ENCODE measurements around the gene SLAIN1. TPM values are rescaled to one million over a fixed set of nuclear protein-coding genes. Genes with fewer than 3 reads are reported as not detected.

The SLAIN1 gene
- total and polyA plus RNA-seq, 2 experiments from 2014 or later = not detected

DNA sequence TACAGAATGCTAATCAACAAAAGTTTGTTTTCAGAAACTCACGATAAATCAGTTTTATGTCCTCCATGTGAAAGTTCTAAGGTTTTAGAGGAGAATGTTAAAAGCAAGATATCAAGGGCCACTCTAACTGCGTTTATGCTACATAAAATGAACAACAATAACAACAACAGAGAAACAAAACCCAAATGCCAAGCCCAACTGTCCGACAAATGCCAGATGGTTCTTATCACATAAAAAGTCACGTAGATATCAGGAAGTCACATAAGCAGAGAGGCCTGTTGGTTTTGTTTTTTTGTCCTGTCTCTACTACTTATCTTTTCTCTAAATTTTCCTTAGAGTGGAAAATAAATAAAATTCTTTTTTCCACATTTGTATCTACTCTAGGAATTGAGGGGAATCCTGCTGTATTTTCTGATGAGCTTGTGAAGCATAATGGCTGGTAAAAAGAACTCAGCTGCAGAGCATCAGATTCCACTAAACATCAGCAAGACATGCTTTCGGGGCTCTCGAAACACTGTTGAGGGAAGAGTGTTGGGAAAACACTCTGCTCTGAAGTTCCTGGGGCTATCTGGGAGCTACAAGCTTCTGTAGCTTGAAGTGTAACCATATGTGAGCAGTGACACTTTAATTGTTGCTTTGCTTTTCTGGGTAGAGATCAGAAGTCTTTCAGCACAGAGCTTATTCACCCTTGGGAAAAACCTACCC is 110.1 kb downstream of the SLAIN1 start:
- DNase-seq = no peak
- 72 to 81% methylated on average over 6 of the region's 6 CpGs for WGBS, 2 experiments (ENCODE audit: low coverage in 1 of 2, low lambda C conversion rate in 2 of 2, missing lambda C conversion rate in 2 of 2)
- H3K36me3 ChIP-seq (ENCODE audit: low read depth) = no peaks in the 10 kb centered on the region
- H3K27ac ChIP-seq = no peak overlapping the region
- no peak overlapping the region for H2AFZ ChIP-seq
- no peaks in the 10 kb centered on the region for H3K4me1 ChIP-seq (ENCODE audit: insufficient read depth)
- H3K9ac ChIP-seq = no peak overlapping the region
- peaks cover 44% of the 10 kb centered on the region for H3K27me3 ChIP-seq (replicated peaks; ENCODE audit: insufficient read depth)
- no peaks in the 10 kb centered on the region for H3K9me3 ChIP-seq (ENCODE audit: low read depth)
- H3K4me3 ChIP-seq = no peak overlapping the region
- no peaks in the 10 kb centered on the region for H4K20me1 ChIP-seq (ENCODE audit: insufficient read depth)
- H3F3A ChIP-seq (ENCODE audit: insufficient read depth) = no peaks in the 10 kb centered on the region
- no peaks in the 10 kb centered on the region for H3K79me2 ChIP-seq (ENCODE audit: insufficient read depth)
- TF ChIP-seq EZH2 (IDR thresholded peaks at IDR 0.05; ENCODE audit: insufficient read depth, poor library complexity, severe bottlenecking) (no peak), EZH2phosphoT487 (IDR thresholded peaks at IDR 0.05; ENCODE audit: insufficient read depth, low read depth) (no peak)
- in situ Hi-C loops (cut with MboI) = no loop called here
- no peak overlapping the region for H3K4me2 ChIP-seq (ENCODE audit: unreplicated experiment)
- no peaks in the 10 kb centered on the region for H3K9me2 ChIP-seq (ENCODE audit: insufficient read depth)

DNA sequence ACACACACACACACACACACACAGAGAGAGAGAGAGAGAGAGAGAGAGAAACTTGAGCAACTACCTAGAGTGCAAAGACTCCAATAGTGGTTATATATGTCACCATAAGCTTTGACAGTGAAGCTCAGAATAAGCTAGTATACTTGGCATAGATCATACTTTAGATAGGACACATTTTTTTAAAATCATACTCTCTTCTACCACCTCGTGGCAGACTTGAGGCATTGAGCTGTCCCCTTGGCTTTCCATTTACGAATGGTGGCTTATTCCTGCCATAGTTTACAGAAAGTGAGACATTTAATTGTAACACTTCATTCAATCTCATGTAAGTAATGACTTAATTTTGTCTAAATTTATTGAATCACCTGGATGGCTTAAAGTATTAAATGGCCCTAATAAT is 112.9 kb downstream of the SLAIN1 start:
- Histone ChIP-seq H3K4me3 (no peak overlapping the region), H3K27me3 (replicated peaks; ENCODE audit: insufficient read depth) (peaks cover 33% of the 10 kb centered on the region), H3K27ac (no peak overlapping the region), H3F3A (ENCODE audit: insufficient read depth) (no peaks in the 10 kb centered on the region), H3K9me2 (ENCODE audit: insufficient read depth) (no peaks in the 10 kb centered on the region), H3K9me3 (ENCODE audit: low read depth) (no peaks in the 10 kb centered on the region), H4K20me1 (ENCODE audit: insufficient read depth) (no peaks in the 10 kb centered on the region), H3K4me2 (ENCODE audit: unreplicated experiment) (no peak overlapping the region), H3K79me2 (ENCODE audit: insufficient read depth) (no peaks in the 10 kb centered on the region), H3K4me1 (ENCODE audit: insufficient read depth) (no peaks in the 10 kb centered on the region), H3K9ac (no peak overlapping the region), H3K36me3 (ENCODE audit: low read depth) (no peaks in the 10 kb centered on the region), H2AFZ (no peak overlapping the region)
- peak; percentile 69 for DNase-seq
- WGBS, 2 experiments (ENCODE audit: low coverage in 1 of 2, low lambda C conversion rate in 2 of 2, missing lambda C conversion rate in 2 of 2) = 15 to 28% methylated on average over 2 of the region's 2 CpGs
- no peak for TF ChIP-seq EZH2 (IDR thresholded peaks at IDR 0.05; ENCODE audit: insufficient read depth, poor library complexity, severe bottlenecking)
- TF ChIP-seq EZH2phosphoT487 (IDR thresholded peaks at IDR 0.05; ENCODE audit: insufficient read depth, low read depth) = no peak
- in situ Hi-C loops (cut with MboI) = no loop called here

DNA sequence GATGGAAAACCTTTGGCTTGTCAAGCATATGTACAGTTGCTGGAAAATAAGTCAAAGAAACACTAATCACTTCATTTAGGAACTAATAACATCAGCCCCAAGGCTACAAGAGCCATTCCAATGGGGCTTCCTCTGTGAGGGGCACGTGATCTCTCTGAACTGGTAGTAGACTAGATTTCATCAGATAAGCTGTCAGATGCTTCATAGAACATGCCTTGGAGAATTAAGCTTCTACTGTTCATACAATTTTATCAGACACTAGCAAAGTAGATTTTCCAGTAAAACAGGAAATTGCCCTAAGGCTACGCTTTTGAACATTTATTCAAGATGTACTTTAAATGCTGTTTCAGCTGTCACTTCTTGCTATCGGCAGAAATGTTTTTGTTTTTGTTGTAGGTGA is 113.4 kb downstream of the SLAIN1 start:
- H3K4me3 ChIP-seq = no peak overlapping the region
- TF ChIP-seq EZH2phosphoT487 (IDR thresholded peaks at IDR 0.05; ENCODE audit: insufficient read depth, low read depth) (no peak), EZH2 (IDR thresholded peaks at IDR 0.05; ENCODE audit: insufficient read depth, poor library complexity, severe bottlenecking) (no peak)
- no peaks in the 10 kb centered on the region for H3K4me1 ChIP-seq (ENCODE audit: insufficient read depth)
- H3K4me2 ChIP-seq (ENCODE audit: unreplicated experiment) = no peak overlapping the region
- no peak for DNase-seq
- no peak overlapping the region for H3K9ac ChIP-seq
- no peaks in the 10 kb centered on the region for H3K9me2 ChIP-seq (ENCODE audit: insufficient read depth)
- no peak overlapping the region for H2AFZ ChIP-seq
- peaks cover 32% of the 10 kb centered on the region for H3K27me3 ChIP-seq (replicated peaks; ENCODE audit: insufficient read depth)
- no peaks in the 10 kb centered on the region for H4K20me1 ChIP-seq (ENCODE audit: insufficient read depth)
- H3F3A ChIP-seq (ENCODE audit: insufficient read depth) = no peaks in the 10 kb centered on the region
- H3K79me2 ChIP-seq (ENCODE audit: insufficient read depth) = no peaks in the 10 kb centered on the region
- H3K36me3 ChIP-seq (ENCODE audit: low read depth) = no peaks in the 10 kb centered on the region
- no peak overlapping the region for H3K27ac ChIP-seq
- in situ Hi-C loops (cut with MboI) = no loop called here
- no peaks in the 10 kb centered on the region for H3K9me3 ChIP-seq (ENCODE audit: low read depth)
- WGBS, 2 experiments (ENCODE audit: low coverage in 1 of 2, low lambda C conversion rate in 2 of 2, missing lambda C conversion rate in 2 of 2) = 78 to 81% methylated on average over 3 of the region's 3 CpGs

DNA sequence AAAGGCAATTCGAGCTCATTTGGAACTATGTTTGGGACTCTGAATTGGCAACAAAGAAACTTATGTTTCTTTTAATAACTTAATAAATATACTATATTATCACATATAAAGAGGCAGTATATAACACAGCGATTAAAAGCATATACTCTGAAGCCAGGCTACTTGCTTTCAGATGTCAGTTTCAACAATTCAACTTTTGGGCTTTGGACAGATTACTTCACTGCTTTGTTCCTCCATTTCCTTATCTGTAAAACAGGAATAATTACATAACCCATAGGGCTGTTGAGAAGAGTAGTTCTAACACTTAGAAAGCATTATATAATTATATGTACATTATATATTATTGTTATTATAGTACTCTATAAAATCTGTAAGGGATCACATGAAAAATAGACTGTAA is 113.9 kb downstream of the SLAIN1 start:
- no peak overlapping the region for H3K4me3 ChIP-seq
- H3K4me1 ChIP-seq (ENCODE audit: insufficient read depth) = no peaks in the 10 kb centered on the region
- no peak overlapping the region for H3K4me2 ChIP-seq (ENCODE audit: unreplicated experiment)
- H3K27me3 ChIP-seq (replicated peaks; ENCODE audit: insufficient read depth) = peaks cover 27% of the 10 kb centered on the region
- H2AFZ ChIP-seq = no peak overlapping the region
- H3K9ac ChIP-seq = no peak overlapping the region
- H4K20me1 ChIP-seq (ENCODE audit: insufficient read depth) = no peaks in the 10 kb centered on the region
- H3K27ac ChIP-seq = no peak overlapping the region
- WGBS, 2 experiments (ENCODE audit: low coverage in 1 of 2, low lambda C conversion rate in 2 of 2, missing lambda C conversion rate in 2 of 2) = 78 to 80% methylated on average over 2 of the region's 2 CpGs
- no peak for TF ChIP-seq EZH2 (IDR thresholded peaks at IDR 0.05; ENCODE audit: insufficient read depth, poor library complexity, severe bottlenecking)
- TF ChIP-seq EZH2phosphoT487 (IDR thresholded peaks at IDR 0.05; ENCODE audit: insufficient read depth, low read depth) = no peak
- DNase-seq = no peak
- H3K9me3 ChIP-seq (ENCODE audit: low read depth) = no peaks in the 10 kb centered on the region
- no peaks in the 10 kb centered on the region for H3K36me3 ChIP-seq (ENCODE audit: low read depth)
- no peaks in the 10 kb centered on the region for H3K79me2 ChIP-seq (ENCODE audit: insufficient read depth)
- in situ Hi-C loops (cut with MboI) = no loop called here
- H3F3A ChIP-seq (ENCODE audit: insufficient read depth) = no peaks in the 10 kb centered on the region
- no peaks in the 10 kb centered on the region for H3K9me2 ChIP-seq (ENCODE audit: insufficient read depth)

DNA sequence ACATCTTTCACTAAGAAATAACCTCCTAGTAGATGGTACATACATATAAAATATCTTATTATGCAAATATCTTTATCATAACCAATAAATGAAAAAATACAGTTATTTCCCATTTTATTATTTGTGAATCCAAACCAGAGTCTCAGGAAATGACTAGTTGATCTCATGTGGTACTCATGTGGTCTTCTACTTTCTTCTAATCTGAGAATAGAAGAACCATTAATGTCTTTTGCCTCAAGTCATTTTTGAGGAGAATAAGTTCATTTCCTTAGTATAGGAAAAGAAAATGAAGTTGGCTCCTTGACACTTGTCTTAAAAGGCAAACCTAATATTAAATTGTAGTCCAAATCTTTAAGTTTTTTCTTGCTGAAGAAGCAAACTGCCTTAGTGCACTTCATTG is 114.5 kb downstream of the SLAIN1 start:
- no peaks in the 10 kb centered on the region for H3K9me3 ChIP-seq (ENCODE audit: low read depth)
- no peaks in the 10 kb centered on the region for H3K9me2 ChIP-seq (ENCODE audit: insufficient read depth)
- H2AFZ ChIP-seq = no peak overlapping the region
- H4K20me1 ChIP-seq (ENCODE audit: insufficient read depth) = no peaks in the 10 kb centered on the region
- no peaks in the 10 kb centered on the region for H3K36me3 ChIP-seq (ENCODE audit: low read depth)
- peaks cover 21% of the 10 kb centered on the region for H3K27me3 ChIP-seq (replicated peaks; ENCODE audit: insufficient read depth)
- H3K79me2 ChIP-seq (ENCODE audit: insufficient read depth) = no peaks in the 10 kb centered on the region
- no peak overlapping the region for H3K4me3 ChIP-seq
- H3K4me1 ChIP-seq (ENCODE audit: insufficient read depth) = no peaks in the 10 kb centered on the region
- H3K9ac ChIP-seq = no peak overlapping the region
- H3K27ac ChIP-seq = no peak overlapping the region
- no peaks in the 10 kb centered on the region for H3F3A ChIP-seq (ENCODE audit: insufficient read depth)
- no peak overlapping the region for H3K4me2 ChIP-seq (ENCODE audit: unreplicated experiment)
- no peak for DNase-seq
- in situ Hi-C loops (cut with MboI) = no loop called here
- TF ChIP-seq EZH2 (IDR thresholded peaks at IDR 0.05; ENCODE audit: insufficient read depth, poor library complexity, severe bottlenecking) (no peak), EZH2phosphoT487 (IDR thresholded peaks at IDR 0.05; ENCODE audit: insufficient read depth, low read depth) (no peak)

Small RNAs within 50 kb of the gene (microRNA-seq; reads per million reads assigned to microRNA genes)
- not detected for gene MIR3665 (ENCODE audit: borderline number of aligned reads)

Small RNAs within 50 kb of the gene (small RNA-seq; reads per million reads assigned to genes)
- gene MIR3665 (ENCODE audit: low read depth, low replicate concordance) (not detected), gene SPTLC1P5 (ENCODE audit: low read depth, low replicate concordance) (not detected)

Other genes with a start within 250 kb of the SLAIN1 start
- not detected in 2 replicates for gene SCEL, start 162.0 kb upstream of the SLAIN1 start, total RNA-seq (2014; rRNA removed; shearing (Covaris generic))
- not detected in 2 replicates for gene SCEL, start 162.0 kb upstream of the SLAIN1 start, polyA plus RNA-seq (2016; fragmentation: Nextera tagmentation; extraction: Ambion mirVana)
- gene EDNRB, start 221.1 kb downstream of the SLAIN1 start, total RNA-seq (2014; rRNA removed; shearing (Covaris generic)) = 0.32 TPM in 1 of 2 replicates, not detected in the other
- gene EDNRB, start 221.1 kb downstream of the SLAIN1 start, polyA plus RNA-seq (2016; fragmentation: Nextera tagmentation; extraction: Ambion mirVana) = 0.11 and 0.42 TPM in 2 replicates

Data from GM23248 (cell line).